CD4-positive, alpha-beta T cell treated with Interleukin-10 for 1 hour (primary cell): ENCODE results near the gene HOXD13.

Experiments used
- DNase-seq: peaks from one replicate; pipeline ENCODE4 v3.0.0-alpha.2; 2020

Gene HOXD13

DNA sequence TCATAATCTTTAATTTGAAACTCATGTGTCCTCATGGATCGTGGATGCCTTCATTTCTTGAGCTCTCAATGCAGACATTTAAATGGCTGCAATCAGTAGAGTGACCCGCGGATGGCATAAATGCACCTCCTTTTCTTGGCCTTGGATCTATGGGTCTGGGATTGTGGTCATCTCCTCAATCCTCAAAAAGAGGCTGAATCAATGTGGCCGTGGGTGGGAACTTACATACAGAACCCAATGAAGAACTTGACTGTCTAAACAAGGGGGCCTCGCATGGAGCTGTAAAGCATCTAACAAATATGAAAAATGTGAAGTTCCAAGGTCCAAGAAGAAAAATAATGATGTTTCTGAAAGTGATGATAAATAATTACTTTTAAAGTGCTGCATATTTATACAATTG is 2.9 kb downstream of the HOXD13 start:
- no peak for DNase-seq

DNA sequence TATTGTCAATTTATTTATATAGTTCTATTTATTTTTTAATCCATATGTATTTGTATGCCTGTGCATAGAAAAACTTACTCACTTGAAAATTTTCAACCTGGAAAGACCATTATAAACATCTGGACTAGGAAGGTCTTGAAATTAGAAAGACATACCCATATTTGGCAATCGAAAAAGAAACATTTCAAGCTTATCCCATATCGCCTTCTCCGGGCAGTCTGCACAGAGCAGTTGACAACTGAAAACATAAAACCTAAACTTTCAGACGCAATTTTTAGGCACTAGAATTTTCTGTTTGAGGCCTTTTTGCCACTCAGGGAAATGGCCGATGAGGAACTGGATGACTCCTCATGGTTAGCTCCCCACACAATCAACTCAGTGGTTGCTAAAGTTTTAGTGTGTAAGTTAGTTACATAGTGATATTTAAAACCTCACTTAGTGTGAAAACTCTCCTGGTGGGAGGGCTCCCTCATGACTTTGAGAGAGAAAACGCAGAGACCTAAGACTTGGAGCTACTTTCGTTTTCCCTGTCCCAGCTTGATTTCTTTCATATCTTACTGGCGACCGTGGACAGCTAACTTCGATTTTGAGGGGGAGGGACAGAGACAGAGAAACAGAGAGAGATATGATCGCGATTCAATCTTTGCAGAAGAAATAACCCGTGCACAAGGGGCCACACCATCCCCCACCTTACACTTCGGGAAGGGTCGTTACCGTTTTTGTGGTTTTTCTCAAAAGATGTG is 3.9 kb downstream of the HOXD13 start:
- DNase-seq: no peak

DNA sequence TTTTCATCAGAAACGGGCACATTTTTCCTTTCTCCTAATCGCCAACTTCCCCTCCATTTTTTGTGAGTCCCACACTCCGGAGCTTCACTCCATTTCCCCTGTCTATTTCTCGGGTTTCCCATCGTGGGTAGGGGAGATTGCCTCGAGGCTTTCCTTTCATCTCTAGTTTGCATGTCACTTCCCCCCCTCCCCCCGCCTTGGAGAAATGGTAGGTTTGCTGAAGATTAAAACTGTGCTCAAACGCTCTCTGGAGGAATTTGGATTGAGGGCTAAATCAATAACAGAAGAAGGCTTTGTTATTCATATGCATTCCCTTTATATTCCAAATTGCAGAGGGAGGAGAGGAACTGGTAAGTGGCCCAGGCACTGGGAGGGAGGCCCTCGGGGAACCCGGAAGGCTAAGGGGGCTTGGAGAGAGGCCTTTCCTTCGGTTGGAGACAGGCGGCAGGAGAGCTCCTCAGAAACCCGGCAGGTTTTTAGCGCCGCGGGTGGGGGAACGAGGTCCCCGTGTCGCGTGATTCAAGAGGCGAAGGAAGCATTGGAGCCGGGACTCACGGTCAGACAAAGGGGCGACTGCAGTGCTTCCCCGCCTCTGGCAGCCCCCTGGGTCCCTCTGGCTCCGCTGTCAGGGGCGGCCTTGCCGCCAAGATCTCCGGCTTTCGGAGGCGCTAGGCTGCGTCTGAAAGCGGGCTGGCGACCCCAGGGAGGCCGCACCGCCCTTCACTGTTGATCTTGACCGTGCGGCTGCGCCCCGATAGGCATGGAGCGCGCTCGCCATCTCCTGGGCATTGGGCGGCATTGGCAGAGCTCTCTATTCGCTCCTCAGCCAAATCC is 4.7 kb downstream of the HOXD13 start:
- peak; percentile 63 for DNase-seq

DNA sequence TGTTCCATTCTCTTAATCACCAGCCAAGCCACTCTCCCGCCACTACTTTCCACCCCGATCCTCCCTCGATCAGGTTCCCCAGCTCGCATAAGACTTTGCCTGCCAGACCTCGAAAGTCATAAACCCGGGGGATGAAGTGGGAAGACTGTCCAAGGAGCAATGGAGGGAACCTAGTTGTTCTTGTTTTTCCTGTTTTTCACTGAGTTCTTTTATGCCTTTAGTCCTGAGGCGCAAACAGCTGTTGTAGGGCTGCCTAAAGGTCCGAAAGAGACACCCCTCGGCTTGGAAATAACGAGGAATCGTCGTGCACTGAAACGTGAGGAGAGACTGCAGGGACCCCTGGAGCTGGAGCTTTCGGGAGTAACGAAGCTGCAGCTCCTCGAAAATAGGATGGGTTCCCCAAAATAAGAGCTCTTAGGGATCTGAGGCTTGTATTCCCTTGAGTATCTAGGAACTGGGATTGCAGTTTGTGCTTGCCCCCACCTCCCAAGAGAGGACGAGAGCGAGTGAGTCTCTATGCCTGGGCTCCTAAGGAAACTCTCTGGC is 5.4 kb downstream of the HOXD13 start:
- DNase-seq: no peak

DNA sequence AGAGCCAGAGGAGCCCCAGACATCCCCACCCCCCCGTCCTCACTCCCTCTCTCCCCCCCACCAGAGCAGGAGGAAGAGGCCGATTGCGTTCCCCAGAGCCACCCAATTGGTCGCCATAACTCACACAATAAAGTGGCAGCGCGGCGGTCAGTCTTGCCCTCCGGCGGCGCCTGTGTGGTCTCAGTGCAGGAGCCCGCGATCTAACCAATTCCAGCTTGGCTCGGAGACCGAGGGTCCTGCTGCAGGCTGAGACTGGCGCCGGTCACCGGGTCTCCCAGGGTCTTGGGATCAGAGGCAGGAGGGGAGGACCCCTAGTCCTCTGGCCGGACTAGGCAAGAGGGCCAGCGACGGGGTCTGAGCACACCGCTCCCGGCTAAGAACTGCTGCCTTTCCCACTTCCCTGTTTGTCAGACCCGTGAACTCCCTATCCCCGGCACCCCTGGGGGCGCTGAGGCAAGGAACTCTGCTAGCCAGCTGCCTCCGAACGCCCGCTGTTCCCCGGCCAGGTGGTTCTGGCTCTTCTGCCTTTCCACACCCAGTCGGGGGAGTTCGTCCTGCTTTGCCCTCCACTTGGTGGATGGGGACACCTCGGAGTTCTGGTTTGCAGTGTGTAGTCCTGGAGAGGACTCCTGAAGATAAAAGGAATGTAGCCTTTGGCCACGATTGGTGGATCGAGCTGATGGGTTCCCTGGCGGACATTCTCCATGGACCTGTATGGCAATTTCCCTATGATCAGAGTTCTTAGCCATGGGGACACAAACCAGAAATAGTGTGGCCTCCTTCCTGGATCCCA is 6.0 kb downstream of the HOXD13 start:
- no peak for DNase-seq

DNA sequence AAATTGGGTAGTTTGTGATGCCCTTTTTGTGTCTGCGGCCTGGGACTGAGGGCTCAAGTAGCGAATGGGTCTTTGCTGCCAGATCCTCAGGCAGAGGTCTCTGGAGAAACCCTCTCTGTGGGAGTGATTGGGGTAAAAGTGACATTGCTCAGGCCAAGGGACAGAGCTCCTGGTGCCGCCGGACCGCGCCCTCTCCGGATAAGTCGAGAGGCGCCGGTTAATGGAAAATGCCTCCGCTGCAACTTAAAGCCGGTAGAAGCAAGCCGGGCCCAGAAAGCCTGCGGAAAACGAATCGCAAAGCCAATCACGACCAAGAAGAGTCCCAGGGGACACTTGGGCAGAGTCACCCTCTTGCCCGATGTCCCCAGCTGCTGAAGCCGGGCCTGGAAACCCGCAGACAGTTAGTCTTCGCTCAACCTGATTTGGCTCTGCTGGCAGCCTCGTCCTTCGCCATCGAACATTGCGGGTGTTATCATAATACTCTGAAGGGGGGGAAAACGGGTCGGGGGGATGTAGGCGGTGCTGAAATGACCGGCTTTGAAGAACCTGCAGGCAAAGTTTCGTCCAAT is 6.7 kb downstream of the HOXD13 start:
- no peak for DNase-seq

DNA sequence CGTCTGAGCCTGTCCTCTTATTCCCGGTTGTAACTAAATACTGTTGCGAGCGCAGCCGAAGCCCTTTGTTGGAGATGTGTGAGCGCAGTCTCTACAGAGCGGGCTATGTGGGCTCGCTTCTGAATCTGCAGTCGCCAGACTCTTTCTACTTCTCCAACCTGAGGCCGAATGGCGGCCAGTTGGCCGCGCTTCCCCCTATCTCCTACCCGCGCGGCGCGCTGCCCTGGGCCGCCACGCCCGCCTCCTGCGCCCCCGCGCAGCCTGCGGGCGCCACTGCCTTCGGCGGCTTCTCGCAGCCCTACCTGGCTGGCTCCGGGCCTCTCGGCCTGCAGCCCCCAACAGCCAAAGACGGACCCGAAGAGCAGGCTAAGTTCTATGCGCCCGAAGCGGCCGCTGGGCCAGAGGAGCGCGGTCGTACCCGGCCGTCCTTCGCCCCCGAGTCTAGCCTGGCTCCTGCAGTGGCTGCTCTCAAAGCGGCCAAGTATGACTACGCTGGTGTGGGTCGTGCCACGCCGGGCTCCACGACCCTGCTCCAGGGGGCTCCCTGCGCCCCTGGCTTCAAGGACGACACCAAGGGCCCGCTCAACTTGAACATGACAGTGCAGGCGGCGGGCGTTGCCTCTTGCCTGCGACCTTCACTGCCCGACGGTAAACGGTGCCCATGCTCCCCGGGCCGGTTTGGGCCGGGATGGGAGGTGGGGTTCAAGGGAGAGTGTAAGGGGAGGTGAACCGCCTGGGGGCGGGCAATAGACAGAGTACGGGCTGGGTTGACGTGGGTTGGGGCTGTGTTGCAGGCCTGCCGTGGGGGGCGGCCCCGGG is 7.4 kb downstream of the HOXD13 start, which contains the start of gene HOXD12:
Gene HOXD12 (plus strand): TSS at position 68 of the 819 bp plus-strand sequence. CDS start 7 bp downstream, at position 75.
- DNase-seq: no peak

DNA sequence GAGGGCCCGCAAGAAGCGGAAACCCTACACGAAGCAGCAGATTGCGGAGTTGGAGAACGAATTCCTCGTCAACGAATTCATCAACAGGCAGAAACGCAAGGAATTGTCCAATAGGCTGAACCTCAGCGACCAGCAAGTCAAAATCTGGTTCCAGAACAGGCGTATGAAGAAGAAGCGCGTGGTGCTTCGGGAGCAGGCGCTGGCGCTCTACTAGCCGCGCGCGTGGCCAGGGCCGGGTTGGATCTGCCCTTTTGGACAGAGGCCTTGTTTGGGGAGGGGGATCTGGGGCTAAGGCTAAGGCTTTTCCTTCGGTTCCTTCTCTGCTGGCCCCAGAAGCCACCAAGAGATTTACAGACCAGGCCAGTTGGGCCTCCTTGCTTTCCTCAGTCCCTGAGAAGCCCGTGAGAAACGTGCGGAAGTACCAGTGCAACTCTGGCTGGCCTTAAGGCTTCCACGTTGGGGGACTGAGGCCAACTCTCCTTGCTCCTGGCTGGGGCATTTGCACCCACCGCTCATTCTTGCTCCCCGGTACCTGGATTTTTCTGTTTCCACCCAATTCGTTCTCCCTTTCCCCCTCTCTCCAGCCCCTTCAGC is 8.1 kb downstream of the HOXD13 start:
- DNase-seq: no peak

DNA sequence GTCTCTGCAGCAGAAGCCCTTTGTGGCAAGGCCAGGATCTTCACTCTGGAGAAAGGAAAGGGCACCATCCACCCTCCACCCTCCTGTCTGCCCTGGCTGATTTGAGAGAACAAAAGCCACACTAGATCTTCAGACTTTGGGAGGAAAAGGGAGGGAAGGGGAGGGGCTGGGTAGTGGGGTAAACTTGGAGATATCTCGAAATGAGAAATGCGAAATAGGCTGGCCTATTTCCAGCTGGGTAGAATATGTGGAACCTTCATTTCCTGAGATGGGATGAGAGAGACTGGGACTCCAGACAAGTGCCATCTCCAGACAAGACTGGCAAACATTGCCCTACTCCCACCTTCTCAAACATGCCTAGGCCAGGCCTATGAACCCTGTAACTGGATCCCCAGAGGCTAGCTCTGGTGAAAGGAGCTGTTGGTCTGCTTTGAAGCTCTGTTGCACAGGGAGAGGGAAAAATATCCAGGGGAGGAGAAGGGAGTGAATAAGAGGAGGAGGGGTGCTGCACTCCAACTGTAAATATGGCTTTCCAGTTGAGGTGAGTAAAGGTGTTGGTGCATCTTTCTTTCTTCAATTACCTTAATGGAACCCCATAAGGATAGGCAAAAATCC is 8.8 kb downstream of the HOXD13 start:
- DNase-seq: no peak

DNA sequence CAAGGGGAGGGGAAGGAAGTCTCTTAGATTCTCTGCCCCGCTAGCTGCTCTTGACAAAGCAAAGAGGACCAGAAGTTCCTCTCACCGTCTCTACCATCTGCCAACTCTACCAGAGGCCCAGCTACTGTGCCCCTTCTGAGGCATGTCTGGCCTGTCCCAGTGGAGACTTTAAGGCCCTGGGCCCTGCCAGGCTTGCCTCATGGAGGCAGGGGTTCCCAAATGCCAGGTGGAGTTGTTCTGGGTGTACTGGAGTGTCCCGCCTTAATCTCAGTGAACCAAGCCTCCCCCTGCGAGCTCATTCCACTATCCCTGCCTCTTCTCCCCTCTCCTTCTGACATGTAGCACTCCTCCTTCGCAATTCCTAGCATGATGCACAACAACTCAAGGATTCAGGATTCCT is 9.3 kb downstream of the HOXD13 start:
- DNase-seq: no peak

DNA sequence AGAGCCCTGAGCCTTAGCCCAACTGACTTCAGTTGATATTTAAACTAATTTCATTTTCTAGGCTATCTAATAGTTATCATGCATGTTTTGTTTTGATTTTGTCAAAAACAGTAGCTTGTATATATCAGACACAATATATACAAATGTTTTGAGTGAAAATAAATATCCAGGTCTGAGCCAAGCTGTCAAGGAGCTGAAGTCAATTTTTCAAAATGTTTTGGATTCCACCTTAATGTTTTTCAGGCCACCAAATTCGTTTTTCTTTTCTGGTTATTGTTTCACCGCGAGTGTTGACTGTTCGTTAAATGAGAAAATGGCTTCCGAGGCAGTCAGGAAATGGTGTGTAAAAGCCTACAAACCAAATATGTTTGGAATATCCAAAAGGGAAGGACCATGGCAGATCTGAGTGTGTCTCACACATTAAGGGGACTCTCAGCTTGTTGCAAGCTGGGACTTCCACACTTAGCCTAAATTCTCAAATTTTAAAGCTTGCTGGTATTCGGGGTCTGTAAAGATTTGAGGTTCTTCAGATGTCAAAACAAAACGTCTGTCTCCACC is 9.9 kb downstream of the HOXD13 start:
- no peak for DNase-seq

DNA sequence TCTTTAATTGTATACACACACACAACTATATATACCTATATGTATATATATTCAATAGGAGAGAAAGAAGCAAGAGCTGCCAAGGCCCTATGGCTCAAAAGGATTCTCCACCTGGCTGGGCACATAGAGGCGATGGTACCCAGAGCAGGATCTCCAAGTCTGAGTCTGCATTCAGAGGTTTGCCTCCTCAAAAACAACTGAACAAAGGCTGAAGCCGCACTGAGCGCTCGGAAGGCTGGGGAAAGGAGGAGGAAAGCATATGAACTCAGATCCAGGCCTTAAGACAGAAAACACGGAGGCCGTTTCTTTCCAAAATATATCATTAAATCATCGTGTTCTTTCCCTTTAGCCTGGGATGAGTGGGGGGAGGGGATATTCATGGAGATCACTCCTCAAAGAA is 10.7 kb downstream of the HOXD13 start:
- DNase-seq: no peak

DNA sequence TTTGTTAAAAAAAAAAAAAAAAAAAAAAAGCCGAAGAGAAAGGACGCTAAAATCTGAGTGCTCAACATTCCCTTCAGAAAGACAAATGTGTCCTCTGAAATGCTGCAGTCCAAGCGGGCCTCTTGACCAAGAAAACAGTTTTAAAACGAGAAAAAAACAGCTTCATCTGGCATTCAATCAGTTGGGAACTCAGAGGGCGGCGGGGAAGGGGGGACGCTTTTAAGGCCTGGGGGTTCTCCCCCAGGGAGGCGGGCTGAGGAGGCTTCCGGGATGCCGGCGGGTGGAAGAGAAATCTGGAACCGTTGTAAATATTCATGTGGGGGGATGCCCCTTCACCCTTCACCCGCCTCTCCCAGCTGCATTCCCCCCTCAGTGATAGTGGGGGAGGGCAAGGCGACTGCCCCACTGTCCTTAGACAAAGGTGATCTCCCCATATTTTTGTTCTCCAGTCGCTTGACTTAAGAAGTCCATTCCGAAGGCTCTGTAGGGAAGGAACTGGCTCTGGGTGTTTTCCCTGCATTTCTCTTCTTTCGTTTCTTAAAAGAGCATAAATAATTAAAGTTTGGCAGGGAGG is 11.3 kb downstream of the HOXD13 start:
- DNase-seq: no peak

DNA sequence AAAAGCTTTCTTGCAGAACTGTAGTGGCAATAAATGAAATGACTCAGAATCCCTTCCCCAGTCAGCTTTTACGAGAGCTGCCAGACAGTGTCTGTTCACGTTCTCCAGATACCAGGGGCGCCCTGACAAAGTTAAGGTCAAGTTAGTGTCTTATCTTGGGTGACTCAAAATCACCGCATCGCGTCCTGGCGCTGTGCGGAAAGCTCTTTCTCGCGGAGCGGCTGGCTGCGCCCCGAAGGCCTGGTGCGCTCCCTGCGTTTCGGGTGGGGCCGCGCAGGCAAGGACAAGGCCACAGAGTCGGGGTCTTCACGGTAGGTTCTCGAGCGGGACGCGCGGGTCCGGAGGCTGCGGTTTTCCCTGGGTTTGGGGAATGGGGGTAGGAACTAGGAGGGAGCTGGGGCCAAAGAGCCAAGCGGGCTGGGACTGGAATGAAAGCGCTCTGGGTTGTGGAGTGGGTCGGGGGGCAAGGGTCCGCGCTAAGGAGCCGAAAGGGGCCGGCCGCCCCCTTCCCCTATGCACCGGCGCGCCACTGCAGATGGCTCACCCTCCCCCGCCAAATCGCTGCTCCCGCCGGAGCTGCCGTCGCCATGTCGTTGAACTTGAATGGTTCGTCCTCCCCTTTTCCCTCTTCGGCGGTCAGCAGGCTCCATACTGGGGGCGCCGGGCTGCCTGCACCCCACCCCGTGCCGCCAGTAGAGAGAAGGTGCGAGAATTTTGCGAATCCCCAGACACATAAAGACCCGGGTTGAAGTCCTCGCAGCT is 12.0 kb downstream of the HOXD13 start:
- no peak for DNase-seq

DNA sequence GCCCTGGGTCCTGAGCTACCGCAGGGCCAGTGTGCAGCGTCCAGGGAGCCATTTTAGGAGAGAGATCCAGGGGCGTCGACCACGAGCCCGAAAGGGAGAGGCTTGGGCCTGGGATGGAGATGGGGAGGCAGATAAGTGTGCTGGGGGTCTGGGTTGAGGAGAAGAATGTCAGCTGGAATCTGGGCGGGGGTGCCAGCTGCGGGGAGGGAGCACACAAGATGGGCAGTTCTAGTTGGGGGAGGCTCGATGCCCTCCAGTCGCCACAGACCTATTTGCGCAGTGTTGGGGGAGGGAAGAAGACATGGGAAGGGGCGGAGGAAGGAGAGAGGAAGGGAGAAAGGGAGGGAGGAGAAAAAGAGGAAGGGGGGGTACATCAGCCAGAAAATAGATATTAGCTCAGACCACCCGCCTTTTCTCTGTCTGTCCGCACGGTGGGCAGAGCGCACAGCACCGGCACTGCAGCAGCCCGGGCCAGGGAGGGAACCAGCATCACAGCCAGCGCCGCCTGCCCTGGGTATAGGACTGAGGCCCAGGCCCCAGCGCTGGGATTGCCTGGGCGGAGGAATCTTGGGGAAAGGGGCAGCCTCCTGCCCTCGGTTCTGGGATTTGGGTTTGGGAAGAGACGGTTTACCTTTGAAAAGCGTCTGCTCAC is 12.7 kb downstream of the HOXD13 start:
- DNase-seq: no peak

DNA sequence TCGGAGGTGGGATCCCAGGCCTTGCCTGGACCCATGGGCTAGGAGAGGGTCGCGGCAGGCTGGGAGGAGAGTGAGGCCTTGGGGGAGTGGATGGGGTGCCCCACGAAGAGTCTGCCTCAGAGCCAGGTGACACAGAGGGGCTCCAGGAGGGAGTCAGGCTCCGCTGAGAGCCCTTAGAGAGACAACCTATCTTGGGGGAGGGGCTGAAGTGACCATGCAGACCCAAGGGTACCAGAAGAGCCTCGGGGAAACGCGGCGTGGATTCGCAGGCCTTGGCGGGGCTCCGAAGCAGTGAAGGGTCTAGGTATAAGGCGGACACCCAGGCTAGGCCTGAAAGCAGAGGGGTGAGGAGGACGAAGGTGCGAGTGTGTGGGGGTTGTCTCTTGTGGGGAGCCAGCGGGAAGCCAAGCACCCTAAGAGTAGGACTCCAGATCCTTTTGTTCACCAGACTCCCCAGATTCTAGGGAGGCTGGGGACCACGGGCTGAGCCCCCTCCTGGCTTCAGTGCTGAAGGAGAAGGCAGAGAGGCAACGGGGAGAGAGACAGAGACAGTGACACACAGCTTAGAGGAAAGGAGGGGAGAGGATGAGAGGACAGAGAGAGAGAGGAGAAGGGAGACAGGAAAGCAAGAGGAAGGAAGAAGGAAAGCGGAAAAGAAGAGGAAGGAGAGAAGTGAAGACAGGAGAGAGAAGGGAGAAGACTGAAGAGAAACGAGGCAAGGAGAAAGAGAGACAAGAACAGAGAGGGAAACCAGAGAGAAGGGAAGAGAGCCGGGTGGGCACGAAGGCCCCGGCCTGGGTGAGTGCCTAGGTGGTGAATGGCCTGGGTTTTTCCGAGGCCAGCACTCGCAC is 13.4 kb downstream of the HOXD13 start:
- DNase-seq: no peak

DNA sequence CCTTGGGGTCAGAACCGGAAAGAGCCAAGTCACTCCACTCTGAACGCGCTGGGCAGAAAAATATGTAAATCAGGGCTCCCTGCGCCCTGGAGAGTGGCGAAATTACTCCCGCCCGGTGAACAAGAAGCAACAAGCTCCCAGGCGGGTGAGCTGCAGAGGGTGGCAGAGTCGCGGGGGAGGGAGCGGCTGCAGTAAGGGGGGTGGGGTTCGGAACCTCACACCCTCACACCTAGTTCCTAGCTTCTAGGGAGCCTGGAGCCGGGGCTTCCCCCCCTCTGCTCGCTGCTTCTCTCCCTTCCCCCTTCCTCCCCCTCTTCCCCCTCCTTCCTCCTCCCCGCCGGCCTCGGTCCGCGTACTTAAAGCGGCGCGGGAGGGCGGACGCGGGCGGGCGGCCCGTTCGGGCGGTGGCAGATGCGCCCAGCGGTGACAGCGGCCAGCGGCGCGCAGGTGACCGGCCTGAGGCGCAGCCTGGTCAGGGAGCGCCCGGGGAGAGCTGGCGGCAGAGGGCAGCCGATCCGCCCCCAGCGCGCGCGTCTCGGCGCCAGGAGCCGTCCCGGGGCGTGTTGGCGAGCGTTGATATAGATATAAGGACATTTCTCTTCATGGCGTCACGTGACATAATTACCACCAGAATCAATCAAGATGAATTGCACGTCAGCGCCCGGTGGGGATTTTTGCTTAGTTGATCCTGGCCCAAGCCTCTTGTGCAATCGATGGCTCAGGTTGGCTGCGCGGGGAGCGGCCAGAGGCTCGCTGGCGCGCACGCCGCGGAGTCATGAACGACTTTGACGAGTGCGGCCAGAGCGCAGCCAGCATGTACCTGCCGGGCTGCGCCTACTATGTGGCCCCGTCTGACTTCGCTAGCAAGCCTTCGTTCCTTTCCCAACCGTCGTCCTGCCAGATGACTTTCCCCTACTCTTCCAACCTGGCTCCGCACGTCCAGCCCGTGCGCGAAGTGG is 14.3 kb downstream of the HOXD13 start, which contains the start of gene HOXD11:
Gene HOXD11 (plus strand): TSS at position 700 of the 959 bp plus-strand sequence. CDS start 76 bp downstream, at position 776.
- DNase-seq: no peak
